T-helper 2 cell (primary cell): ENCODE data around the gene RELN.
A peak's percentile ranks its signal among the peaks of the same experiment; 100 is the strongest.

Experiments
- DNase-seq, 5 experiments: peaks; one replicate each; pipeline versions ENCODE4 v3.0.0 to v3.0.0-alpha.2; 2012 to 2022

The RELN gene

DNA sequence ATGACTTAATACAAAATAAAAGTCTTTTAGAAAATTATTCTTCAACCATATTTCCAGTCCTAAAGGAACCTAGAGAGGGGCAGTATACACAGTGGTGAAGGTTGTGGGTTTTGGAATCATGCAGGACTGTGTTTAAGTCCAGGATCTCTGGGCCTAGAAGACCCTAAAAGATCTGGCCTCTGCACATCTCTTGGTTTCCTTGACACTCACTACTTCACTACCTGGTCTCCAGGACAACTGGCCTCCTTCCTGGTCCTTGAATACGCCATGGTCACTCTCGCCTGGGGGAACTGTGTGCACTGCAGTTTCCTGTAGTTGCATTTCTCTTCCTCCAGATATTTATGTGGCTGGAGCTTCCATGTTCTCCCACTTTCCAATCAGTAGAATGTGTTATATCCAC is 360.7 kb downstream of the RELN start:
- DNase-seq = no peak

DNA sequence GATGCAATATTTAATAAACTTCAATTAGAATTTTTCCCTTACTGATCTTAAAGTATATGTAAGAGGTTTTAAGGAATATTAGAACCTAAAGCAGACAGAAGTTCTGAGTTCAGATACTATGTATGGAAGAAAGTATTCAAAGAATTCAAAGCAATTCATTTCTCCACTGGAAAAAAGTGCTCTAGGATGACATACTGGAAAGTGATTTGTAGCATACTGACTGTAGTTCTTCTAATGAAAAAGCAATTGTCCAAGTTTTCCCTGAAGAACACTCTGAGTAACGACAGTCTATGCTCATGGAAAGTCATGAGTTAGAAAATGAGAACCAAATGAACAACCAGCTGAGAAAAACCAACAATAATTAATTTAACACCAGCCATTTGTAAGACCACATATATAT is 362.7 kb downstream of the RELN start:
- no peak for DNase-seq

DNA sequence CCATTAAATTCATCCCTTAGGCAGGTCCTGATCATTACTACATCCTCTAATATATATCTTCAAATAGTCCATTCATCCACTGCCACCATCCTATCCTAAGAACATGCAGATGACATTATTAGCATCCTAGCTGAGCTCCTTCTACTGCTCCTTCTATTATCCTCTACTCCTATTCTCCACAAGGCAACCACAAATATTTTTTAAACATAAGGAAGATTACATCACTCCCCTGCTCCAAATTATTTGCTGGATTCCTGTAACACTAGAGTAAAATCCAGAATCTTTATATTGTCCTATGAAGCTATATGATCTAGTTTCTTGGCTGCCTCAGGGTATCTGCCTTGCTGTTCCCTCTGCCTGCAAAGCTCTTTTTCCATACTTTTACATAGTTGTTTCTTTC is 367.2 kb downstream of the RELN start:
- DNase-seq = no peak

DNA sequence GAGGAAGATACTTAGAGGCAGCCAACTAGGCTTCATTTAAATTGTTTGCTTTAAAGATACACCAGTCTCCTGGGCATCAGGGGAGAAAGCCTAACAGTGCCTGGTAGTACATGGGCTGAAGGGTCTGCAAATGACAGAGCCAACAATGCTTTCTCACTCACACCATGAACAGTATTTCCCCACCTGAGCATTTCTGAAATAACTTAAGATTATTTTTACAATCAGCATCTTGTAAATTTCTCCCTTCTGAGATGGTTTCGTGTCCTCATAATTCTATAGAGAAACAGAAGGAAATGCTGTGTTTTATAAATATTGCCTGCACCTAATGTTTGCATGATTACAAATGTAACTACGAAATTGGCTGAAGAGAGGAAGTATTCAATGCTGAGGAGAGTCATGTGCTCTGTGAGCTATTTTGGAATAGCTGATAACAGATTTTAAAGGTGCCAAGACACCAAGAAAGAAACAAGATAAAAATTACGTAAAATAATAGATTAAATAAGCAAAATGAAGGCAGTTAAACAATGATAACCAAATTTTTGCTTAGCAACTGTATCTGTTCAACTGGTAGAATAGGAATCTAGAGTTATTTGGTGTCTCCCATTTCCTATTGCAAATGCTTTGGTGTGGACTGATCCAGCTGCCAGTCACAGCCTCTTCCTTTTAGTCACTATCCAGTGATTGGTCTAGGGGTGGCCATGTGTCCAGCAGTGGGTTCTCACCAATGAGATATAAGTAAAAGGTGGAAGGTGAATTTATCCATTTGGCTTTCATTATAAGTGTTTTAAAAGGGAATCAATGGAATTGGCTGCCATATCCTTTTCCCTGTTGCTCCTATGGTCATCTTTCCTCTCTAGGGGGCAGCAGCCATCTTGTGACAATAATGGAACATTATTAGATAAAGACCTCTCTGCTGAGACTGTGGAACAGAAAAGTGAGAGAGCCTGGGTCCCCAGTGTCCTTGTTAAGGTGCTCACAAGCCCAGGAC is 375.5 kb downstream of the RELN start:
- DNase-seq = no peak

DNA sequence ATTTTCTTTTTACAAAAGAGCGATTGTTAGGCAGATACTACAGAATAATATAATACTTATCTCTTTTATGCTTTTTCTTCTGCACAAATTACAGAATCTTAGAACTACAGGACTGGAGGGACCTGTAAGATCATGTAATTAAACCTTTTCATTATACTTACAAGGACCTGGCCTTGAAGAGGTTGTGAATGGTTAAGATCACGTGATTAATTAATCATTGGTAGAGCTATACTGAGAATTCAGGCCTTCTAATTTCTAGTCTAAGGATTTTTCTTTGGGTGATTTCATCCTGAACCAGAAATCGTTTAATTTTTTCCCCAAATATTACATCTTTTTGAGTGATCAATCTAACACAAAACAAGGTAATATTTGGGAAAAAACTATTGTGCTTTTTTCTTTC is 379.7 kb downstream of the RELN start:
- DNase-seq = no peak

DNA sequence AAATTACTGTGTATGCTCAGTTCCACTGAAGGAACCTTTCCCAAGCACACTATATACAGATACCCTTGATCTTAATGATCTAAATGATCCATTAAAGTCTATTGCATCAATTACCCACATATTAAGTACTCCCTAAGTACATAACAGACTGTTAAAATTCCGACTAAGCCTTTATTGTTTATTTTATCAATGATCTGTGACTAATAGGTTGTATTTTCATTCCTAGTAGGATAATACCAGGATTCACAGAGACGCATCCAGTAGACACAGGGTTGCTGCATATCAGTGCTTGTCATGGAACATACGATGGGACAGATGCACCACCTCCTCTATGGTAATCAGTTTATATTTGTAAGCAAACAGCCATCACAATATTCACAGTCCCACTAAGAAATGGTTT is 383.8 kb downstream of the RELN start:
- no peak for DNase-seq

DNA sequence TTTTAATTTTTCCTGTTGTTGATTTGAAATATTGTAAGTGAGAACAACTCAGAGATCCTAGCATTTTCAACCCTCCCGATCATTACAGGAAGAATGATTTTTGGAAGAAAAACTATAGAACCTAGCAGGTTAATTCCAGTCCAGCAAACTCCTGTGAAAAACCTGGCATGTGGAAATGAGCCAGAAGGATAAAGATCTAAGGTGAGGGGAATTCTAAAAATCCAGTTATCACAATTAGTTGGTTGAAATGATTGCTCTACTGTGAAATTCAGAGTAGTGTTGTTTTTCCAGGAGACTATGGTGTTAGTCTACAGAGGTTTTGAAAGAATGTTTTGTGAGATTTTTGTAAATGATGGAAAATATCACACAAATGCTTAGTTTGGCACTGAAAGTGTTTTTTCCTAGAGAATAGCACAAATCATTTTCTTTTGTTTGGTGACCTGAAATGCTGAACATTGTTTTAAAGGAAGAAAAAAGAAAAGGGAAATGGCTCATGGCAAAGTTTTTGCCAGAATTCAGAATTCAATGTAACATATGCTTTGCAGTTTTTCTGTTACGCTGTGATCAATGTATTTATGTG is 391.0 kb downstream of the RELN start:
- DNase-seq = no peak

DNA sequence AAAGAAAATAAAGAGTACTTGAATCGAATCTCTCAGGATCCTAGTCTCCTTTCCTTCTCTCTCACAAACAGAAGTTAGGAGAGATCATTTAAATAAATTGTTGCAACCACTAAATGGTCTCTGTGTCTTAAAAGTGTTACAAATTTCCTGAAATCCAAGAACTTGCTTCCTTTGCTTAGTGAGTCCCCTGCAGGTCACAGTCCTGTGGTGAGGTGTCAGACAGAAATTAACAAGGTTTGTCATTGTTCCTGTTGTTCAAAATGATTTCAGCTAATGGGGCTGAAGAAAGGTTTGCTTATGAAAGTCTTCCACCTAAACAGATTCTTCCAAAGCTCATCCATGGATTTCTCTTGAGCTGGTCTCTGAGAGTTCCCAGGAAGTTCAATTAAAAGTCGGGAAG is 391.9 kb downstream of the RELN start:
- DNase-seq = no peak

DNA sequence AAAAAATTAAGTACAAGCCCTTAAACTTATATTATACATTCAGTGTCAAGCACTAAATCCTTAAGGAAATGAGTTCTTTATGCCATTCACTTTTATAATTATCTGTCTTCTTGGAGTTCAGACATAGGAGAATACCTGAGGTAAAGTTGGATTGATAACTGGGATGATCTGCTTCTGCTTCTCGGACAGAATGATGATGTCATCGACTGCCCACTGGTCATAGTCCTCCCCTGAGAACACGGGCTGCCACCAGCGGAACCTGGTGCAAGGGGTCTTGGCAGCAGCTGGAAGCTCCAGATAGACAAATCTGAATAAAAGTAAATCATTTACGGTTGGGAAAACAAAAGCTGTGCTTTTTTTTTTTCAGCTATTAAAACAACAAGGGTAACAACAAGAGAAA is 395.3 kb downstream of the RELN start:
- DNase-seq = no peak

DNA sequence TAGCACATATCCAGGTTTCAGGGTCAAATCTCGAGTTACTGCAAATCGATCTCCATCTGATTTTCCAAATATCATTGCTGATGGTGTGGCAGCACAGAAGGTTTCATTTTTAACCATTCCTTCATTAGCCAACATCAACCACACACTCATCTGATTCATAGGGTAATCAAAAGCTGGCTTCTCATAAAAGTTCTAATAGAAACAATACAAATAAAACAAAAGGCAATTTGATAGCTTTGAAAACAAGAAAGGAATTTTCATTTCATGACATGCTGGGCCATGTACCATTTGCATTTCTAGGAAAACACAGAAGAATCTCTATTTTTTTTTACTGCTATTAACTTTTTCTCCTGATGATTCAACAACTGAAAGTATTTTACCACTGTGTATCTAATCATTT is 395.8 kb downstream of the RELN start:
- no peak for DNase-seq

DNA sequence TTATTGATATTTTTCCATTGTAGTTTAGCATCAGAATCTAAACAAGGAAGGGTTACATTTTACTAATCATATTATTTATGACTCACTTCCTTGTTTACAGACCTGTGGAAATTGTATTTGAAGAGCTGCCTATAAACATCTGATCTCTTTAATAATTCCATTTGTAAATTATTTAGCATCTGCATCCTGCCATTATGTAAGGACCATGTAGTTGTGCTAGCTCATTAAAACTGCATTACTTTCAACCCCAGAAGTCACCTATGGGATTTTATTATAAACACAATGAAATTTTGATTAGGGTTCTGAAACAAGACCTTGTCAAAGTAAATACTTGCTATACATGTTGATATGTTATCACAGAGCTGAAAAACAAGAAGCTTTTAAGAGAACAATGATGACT is 396.6 kb downstream of the RELN start:
- DNase-seq = no peak

DNA sequence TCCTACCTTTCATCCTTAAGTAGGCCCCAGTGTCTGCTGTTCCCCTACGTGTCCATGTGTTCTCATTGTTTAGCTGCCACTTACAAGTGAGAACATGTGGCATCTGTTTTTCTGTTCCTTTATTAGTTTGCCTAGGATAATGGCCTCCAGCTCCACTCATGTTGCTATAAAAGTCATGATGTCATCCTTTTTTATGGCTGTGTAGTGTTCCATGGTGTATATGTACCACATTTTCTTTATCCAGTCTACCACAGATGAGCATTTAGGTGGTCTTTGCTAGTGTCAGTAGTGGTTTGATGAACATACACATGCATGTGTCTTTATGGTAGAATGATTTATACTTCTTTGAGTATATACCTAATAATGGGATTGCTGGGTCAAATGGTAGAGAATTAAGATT is 397.3 kb downstream of the RELN start:
- no peak for DNase-seq

DNA sequence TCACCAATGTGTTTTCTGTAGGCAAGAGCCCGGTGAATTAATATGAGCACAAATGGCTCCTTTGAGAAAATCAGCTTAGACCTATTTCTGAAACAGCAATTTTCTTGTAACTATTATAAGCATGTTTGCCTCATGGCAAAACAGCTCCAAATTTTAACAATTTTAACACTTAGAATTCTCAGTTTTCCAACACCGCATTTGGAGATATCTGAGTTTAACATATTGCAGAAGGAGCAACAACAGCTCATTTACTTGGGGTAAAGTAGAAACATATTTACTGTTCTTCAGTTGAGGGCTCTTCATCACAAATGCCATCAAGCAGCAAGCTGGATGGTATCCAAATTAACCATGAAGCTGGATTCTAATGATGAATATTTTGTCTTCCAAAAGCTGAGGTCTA is 409.4 kb downstream of the RELN start:
- DNase-seq = no peak

DNA sequence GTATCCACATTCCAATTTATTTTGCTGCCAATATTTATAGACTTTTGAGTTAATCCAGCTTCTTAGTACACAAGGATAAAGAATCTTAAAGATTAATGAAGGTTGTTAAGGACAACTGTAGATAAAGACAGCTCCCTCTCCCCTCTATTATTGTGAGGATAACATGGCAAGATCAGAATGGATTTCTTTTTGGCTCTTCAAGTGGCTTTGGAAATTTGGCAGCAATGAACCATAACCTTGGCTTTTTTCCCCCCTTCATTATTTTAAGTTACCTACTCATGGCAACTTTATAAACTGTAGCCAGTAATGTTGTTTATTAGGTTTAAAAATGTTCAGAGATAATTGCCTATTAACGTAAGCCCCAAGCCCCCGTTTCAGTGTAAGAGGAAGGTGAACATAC is 412.4 kb downstream of the RELN start:
- DNase-seq = no peak

DNA sequence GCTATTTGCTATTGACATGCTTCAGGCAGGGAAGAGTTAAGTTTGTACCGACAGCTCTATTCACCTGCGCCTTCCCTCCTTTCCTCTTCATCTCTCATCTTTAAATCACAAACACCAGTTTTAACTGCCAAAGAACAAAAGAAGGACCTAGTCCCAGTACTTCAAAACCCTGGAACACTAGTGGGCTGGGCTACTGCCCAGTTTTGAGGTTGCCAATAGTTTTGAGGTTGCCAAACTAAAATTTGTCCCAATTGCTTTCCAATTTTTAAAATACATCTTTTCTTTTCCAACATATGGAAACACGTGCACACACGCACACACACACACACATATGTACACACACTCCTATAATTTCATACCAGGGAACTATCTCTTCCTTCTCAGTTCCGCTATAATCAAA is 412.8 kb downstream of the RELN start:
- DNase-seq = no peak

DNA sequence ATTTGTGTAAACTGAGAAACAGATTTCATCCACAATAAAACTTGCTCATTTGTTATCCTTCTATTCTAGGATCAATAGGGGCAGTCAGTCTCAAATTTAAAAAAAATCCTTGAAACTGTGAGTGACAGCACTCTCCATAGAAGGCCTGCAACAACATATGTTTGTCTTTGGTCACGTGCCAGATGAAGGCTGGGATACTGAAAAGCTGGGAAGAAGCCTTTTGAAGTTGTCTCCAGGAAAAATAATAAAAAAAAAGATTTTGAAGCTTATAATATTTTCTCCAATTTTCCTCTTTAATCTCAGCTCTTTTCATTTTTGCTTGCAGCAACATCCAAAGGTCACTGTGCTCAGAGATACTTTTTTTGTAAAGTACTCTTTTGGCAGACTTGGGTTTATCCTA is 414.9 kb downstream of the RELN start:
- DNase-seq = no peak

DNA sequence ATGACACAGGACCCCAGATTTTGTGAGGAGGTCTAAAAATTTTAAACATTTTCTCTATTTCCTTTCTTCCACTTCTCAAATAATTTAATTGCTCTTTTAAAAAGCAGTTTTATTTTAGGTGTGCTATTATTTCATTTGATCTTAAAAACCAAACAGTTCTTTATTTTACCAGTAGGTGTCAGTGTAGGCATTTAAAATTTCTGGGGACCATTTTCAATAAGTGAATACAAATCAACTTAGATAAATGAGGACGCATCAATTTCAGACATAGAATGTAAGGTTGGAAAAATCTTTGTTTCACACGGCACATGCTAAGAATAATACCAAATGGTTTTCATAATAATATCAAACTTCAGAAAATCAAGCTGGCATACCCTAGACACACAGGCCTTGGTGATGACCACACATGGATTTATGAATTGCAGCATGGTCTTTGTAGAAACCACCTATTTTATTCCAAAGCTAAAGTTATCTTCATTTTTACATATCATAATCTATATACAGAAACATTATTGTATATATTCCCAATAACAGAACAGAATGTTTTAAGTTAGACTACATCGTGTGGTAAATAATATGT is 415.9 kb downstream of the RELN start:
- peak in 1 of 5 experiments; percentile 19 for DNase-seq

DNA sequence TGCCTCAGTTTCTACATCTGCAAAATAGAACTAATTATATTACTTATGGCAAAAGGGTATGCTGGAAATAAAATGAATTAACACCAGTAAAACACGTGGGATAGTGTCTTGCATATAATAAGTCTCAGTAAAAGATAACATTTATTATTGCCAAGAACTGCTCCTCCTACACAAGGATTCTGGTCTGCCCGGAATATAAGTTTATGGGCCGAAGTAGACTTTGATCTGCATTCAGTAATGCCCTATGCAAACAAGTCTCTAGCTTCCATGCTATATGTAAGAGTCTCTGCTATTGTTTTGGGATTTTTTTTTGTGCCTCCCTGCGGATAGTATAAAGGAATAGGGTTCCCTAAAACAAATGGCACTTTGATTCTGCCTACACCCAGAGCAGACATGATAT is 417.9 kb downstream of the RELN start:
- DNase-seq = no peak

DNA sequence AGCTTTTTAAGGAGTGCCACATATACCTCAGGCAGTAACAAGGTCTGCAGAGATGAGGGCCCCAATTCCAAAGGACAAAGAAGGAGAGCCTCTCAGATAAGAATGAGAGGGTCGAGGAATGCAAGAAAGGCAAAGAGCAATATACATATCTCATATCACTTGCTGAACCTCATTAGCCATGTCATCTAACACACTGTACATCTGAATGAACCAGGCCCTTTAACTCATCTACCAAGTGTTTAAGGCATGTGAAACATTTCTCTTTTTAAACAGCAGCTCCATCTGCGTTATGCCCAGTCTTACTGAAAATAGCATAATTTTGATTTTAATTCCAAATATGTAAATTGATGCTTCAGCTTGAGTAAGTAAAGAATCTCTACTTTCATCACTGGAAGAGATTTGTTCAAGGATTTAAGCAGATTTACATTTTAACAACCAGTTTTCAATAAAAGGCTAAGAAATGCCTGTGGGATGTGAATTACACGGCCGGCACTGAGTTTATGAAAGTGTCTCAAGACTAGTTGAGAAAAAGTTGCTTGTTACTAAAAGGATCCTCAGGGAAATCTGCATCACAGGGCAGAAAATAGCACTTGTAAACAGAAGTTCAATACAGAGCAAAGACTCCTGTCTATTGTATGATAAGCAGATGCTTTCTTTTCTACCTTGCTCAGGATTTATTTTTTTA is 419.7 kb downstream of the RELN start:
- DNase-seq = no peak

DNA sequence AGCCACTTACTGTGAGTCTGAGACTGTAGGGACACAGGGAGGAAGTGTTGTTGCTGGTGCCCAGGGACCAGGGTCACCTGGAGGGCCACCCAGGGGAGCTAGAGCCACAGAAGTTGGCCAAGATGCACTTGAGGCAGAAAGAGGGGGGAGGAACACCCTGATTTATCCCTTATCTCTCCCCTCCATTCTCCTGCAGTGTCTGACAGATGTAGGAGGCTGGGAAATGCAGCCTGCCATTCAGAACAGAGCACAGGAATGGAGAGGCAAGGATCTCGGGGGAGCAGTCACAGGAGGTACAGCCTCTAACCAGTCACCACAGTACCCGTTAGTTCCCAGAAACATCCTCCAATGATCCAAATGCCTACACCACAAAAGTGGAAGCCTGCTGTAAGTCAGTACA is 425.0 kb downstream of the RELN start:
- no peak for DNase-seq

DNA sequence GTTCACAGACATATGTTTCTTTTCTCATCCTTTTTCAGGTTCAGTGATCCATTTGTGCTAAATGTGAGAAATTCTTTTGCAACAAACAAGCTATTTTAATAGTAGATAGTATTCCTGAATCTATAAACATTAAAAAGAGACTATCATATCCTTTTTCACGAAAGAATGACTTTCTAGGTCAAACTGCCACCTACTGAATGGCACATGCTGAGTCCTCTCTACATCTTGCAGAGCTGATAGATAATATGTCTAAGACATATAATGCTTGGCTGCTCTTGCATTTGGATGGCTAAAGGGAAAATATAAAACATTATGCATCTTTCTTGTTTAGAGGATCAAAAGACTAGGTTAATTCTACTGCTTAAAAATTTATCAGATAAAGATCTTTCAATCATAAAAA is 429.3 kb downstream of the RELN start:
- no peak for DNase-seq

DNA sequence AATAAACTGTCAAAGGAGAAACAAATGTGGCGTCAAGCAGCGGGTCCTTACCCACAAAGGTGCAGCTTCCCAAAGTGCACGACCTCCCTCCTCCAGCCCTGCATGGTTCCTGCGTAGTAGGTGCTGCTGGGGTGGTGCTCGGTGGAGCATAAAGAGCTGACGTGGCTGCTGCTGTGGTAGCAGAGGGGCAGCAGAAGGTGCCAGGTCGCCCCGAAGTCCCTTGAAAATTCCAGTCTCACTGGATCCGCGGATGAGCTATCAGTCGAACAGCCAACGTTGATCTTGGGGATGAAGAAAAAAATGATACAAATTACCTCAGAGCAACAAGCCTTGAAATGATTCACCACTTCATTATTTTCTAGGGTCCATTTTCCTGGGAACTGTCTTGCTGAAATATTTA is 438.4 kb downstream of the RELN start:
- DNase-seq = no peak

DNA sequence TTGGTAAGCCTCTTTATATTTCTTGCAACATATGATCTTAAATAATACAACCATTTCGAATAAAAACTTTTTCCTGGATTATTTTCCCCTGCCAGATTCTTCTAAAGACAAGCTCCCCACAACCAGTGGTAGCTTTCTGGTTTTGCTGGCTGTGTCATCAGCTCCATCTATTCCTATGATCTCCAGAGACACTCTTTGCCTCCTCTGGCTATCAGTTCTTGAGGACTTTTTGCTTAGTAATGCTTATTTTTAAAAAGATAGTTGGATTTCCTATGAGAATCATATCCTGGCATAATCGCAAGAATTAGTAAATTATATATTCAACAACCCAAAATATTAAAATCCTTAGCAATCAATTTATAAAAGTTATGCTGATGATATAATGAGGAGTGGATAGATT is 439.7 kb downstream of the RELN start:
- DNase-seq = no peak
